Nephron (organoid): ENCODE measurements around the gene UNC13B.

ENCODE experiments used
- H3K27ac Mint-ChIP-seq, 3 experiments: 2 replicates each; pipeline ENCODE4 v1.8.0; 2020; ENCODE audit warnings: mixed read lengths in 3 of 3, mild to moderate bottlenecking in 2 of 3, moderate library complexity in 1 of 3
- H3K27me3 Mint-ChIP-seq: 2 replicates; pipeline ENCODE4 v1.8.0; 2021; ENCODE audit warnings: low read depth, mild to moderate bottlenecking, moderate library complexity, mixed read lengths
- H3K36me3 Mint-ChIP-seq: 2 replicates; pipeline ENCODE4 v1.8.0; 2020; ENCODE audit warnings: low read depth, mixed read lengths
- H3K4me1 Mint-ChIP-seq: 2 replicates; pipeline ENCODE4 v1.8.0; 2020; ENCODE audit warnings: mixed read lengths
- H3K4me3 Mint-ChIP-seq, 3 experiments: 2 replicates each; pipeline ENCODE4 v1.8.0; 2020; ENCODE audit warnings: mild to moderate bottlenecking in 3 of 3, mixed read lengths in 3 of 3, moderate library complexity in 2 of 3
- H3K9me3 Mint-ChIP-seq: 2 replicates; pipeline ENCODE4 v1.8.0; 2020; ENCODE audit warnings: mixed read lengths
- TF ChIP-seq, protein P1 (sequence below), 3 experiments: fragments of 200-600 bp; sonication (generic); IDR thresholded peaks; one replicate each; pipeline ENCODE4 v1.5.0; 2021; ENCODE audit warnings: antibody characterized with exemption in 3 of 3; ENCODE audit not compliant: unreplicated experiment in 3 of 3

The UNC13B gene

DNA sequence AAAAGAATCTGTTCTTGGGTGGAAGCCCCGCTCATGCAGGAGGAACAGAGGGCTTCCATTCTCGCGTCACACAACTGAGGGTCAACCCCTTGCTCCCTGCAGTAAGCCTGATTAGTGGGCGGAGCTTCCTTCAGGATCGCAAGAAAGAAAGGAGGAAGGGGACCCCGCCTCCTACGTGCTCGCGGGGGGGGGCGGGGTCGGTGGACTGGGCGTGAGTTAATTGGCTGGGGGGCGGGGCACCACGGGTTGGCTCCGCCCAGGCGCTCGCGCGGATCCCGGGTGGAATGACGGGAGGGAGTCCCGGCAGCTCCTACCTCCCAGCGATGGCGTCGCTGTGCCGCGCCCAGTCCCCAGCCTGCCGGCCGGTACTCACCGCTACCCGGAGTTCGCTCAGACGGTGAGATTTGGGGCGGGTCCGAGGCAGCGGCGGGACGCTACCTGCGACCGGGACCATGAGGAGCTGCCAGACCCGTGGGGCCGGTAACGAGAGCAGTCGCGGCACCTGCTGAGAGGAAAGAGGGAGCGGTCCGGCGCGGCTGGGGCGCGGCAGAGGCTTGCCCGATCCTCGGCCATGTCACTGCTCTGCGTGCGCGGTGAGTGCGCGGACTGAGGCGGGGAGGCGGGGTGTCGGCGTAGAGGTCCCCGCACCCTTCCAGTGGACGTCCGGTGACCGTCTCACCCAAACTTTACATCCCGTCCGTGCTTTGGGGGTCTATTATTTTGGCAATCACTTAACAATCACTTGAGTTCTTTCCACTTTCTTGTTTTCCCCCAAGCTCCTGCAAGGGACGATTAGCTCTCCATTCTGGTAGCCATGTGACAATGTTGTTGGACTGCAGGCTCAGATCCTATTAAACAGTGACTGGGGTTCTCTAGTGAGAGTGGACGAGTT lies at the start of gene UNC13B:
TSS of gene UNC13B (plus strand) at position 297 of the 892 bp plus-strand sequence. CDS start at position 572, 275 bp downstream.
- TF ChIP-seq, protein P1, sequence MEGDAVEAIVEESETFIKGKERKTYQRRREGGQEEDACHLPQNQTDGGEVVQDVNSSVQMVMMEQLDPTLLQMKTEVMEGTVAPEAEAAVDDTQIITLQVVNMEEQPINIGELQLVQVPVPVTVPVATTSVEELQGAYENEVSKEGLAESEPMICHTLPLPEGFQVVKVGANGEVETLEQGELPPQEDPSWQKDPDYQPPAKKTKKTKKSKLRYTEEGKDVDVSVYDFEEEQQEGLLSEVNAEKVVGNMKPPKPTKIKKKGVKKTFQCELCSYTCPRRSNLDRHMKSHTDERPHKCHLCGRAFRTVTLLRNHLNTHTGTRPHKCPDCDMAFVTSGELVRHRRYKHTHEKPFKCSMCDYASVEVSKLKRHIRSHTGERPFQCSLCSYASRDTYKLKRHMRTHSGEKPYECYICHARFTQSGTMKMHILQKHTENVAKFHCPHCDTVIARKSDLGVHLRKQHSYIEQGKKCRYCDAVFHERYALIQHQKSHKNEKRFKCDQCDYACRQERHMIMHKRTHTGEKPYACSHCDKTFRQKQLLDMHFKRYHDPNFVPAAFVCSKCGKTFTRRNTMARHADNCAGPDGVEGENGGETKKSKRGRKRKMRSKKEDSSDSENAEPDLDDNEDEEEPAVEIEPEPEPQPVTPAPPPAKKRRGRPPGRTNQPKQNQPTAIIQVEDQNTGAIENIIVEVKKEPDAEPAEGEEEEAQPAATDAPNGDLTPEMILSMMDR (IDR thresholded peaks at IDR 0.05; ENCODE audit: unreplicated experiment in 3 of 3), result peak in 2 of 3 experiments; percentile 11 to 38
- H3K4me3 Mint-ChIP-seq, result peak within 1 kb of the TSS; percentile 92 to 97 (median 93)
- H3K4me1 Mint-ChIP-seq, result peaks cover 24% of the 10 kb centered on the region
- H3K9me3 Mint-ChIP-seq, result no peaks in the 10 kb centered on the region
- H3K36me3 Mint-ChIP-seq, result no peaks in the 10 kb centered on the region
- no peaks in the 10 kb centered on the region for H3K27me3 Mint-ChIP-seq
- peak within 1 kb of the TSS; percentile 46 to 96 (median 92) for H3K27ac Mint-ChIP-seq

DNA sequence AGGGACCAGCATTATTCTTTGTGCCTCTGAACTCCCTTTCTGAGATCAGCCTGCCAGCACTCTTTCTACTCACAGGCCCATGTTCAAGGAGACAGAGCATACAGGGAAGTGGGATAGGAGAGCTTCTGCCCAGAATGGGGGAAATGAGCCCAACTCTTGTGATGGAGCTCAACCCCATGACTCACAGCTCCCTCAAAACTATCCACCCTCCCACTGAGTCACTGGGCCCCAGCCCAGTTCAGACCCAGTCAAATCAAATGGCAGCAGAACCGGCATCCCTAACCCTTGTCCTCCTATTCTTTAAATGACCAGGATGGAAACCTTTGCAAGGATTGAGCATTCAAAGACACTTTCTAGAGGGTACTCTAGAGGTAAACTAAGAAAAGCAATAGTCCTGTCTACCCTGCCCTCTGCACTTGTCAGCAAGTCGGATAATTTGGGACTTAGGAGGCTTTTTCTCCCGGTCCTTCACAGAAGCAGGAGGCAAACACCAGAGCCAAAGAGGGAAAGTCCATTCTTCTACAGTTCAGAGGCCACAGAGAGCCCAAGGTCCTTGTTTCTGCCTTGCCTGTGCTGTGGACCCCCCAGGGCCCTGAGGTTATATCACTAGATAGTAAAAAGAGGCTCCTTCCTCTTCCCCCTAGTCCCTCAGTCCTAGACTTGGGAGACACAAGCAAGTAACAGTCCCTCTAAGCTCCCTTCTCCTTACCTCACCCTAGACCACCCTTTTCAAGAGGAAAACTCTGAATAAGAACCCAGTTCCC lies 49.4 kb upstream of the UNC13B start:
- Mint-ChIP-seq H3K4me3 (peak overlapping the region; percentile 88 to 90 (median 90)), H3K4me1 (peaks cover 47% of the 10 kb centered on the region), H3K36me3 (peaks cover 6% of the 10 kb centered on the region), H3K27me3 (no peaks in the 10 kb centered on the region), H3K27ac (peak overlapping the region; percentile 90 to 95 (median 91)), H3K9me3 (no peaks in the 10 kb centered on the region)
- TF ChIP-seq, protein P1 (IDR thresholded peaks at IDR 0.05; ENCODE audit: unreplicated experiment in 3 of 3), result no peak

DNA sequence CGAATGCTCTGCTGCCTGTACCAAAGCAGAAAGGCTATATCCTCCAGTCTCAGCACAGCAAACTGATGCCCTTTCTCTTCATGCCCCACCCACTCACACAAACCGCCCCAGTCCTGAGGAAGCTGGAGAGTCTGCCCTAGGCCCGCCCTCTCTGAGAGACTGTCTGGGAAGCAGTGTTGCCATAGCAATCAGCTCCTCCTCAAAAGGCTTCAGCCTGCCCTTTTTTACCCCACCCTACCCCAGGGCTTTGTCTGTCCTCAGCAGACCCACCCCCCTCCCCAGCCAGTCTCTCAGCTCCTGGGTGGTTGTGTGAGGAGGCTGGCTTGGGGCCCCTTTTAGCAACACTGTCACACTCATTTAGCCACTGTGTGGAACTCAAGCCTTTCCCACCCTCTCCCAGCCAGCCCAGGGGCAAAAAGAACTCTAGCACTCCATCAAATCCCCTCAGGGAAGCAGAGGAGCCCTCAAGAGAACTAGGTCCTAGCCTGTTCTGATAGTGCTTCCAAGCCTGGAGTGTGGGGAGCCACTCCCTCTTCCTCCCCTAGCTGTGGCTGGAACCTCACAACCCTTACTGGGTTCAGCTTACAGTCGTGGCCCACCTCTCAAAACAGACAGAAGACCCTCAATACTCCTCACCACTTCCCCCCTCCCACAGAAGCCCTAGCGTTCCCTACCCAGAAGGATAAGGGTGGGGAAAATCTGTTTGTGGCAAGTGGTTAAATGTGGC lies 47.5 kb upstream of the UNC13B start:
- Mint-ChIP-seq H3K9me3 (no peaks in the 10 kb centered on the region), H3K36me3 (peaks cover 3% of the 10 kb centered on the region), H3K27me3 (peaks cover 5% of the 10 kb centered on the region), H3K4me1 (peaks cover 47% of the 10 kb centered on the region), H3K27ac (peak overlapping the region; percentile 90 to 97 (median 93)), H3K4me3 (peak overlapping the region; percentile 93 to 97 (median 94))
- TF ChIP-seq, protein P1 (IDR thresholded peaks at IDR 0.05; ENCODE audit: unreplicated experiment in 3 of 3), result no peak

DNA sequence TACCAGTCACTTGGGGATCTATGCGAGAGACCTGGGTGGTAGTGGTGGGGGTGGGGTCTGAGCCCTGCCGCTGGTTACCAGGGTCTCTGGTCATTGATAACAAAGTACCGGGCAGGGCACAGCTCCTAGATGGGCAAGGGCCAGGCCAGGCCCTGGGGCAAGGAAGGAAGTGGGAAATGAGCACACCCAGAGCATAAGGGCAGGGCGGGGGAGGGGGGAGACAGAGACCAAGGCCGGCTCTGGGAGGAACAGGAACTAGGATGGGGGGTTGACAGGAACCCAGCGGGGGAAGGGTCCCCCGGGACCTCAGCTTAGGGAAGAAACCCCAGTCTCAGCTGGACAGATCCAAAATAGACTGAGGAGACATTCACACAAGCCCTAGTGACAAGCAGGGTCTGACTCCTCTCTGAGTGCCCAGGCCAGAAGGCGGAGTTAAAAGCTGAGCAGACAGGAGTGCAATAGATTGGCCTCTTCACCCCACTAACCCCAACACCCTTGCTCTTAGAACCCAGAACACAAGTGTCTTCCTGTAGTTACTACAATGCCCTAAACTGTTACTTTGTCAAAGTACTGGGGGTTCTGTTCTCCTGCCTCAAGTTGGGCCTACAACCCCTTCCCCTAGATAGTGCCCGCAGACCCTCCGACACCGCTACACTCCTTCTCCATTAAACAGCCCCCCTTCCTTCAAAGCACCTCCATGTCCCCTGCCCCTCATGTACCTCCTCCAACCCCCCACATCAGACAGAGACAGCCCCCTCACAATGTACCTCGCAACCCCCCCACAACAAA lies 46.8 kb upstream of the UNC13B start:
- TF ChIP-seq, protein P1 (IDR thresholded peaks at IDR 0.05; ENCODE audit: unreplicated experiment in 3 of 3), result no peak
- peak overlapping the region; percentile 90 to 97 (median 93) for H3K27ac Mint-ChIP-seq

More for the DNA sequence above, 46.8 kb upstream of the UNC13B start:
- peak overlapping the region; percentile 93 to 97 (median 94) for H3K4me3 Mint-ChIP-seq
- no peaks in the 10 kb centered on the region for H3K9me3 Mint-ChIP-seq
- peaks cover 5% of the 10 kb centered on the region for H3K27me3 Mint-ChIP-seq
- peaks cover 3% of the 10 kb centered on the region for H3K36me3 Mint-ChIP-seq
- H3K4me1 Mint-ChIP-seq, result peaks cover 40% of the 10 kb centered on the region
